Parathyroid adenoma (tissue), 2 donors: ENCODE data around the gene BSND.

Experiments
- H2AFZ ChIP-seq: fragments of 300-600 bp; sonication (generic); one replicate; pipeline ENCODE4 v1.7.0; 2017; ENCODE audit warnings: antibody characterized with exemption, mild to moderate bottlenecking
- H3K27ac ChIP-seq: fragments of 300-600 bp; sonication (generic); one replicate; pipeline ENCODE4 v1.7.0; 2017
- H3K27me3 ChIP-seq: fragments of 300-600 bp; sonication (generic); one replicate; pipeline ENCODE4 v1.7.0; 2017; ENCODE audit warnings: low read length; ENCODE audit not compliant: control insufficient read depth, insufficient read depth
- H3K36me3 ChIP-seq: fragments of 300-600 bp; sonication (generic); one replicate; pipeline ENCODE4 v1.7.0; 2017; ENCODE audit warnings: low read length; ENCODE audit not compliant: control insufficient read depth, insufficient read depth
- H3K4me1 ChIP-seq: fragments of 300-600 bp; sonication (generic); one replicate; pipeline ENCODE4 v1.7.0; 2017; ENCODE audit warnings: control low read depth
- H3K4me2 ChIP-seq: fragments of 300-600 bp; sonication (generic); one replicate; pipeline ENCODE4 v1.7.0; 2017; ENCODE audit warnings: low read length
- H3K4me3 ChIP-seq: fragments of 300-600 bp; sonication (generic); one replicate; pipeline ENCODE4 v1.7.0; 2017; ENCODE audit warnings: low read depth, low read length
- H3K79me2 ChIP-seq: fragments of 300-600 bp; sonication (generic); one replicate; pipeline ENCODE4 v1.7.0; 2017; ENCODE audit warnings: control low read depth
- H3K9ac ChIP-seq: fragments of 300-600 bp; sonication (generic); one replicate; pipeline ENCODE4 v1.7.0; 2017; ENCODE audit warnings: mild to moderate bottlenecking
- H3K9me3 ChIP-seq: fragments of 300-600 bp; sonication (generic); one replicate; pipeline ENCODE4 v1.7.0; 2017; ENCODE audit warnings: low read length; ENCODE audit not compliant: control insufficient read depth
- TF ChIP-seq, protein P1 (sequence below): fragments of 300-600 bp; sonication (generic); IDR thresholded peaks from one replicate; pipeline ENCODE4 v1.7.0; 2017; ENCODE audit warnings: antibody characterized with exemption, mild to moderate bottlenecking
- donor health status: primary hyperparathyroidism.

The BSND gene

GRCh38 chr1:55010194-55010886 is 11.6 kb downstream of the BSND start:
- H3K79me2 ChIP-seq = no peaks in the 10 kb centered on the region
- H3K27ac ChIP-seq = no peak overlapping the region
- no peak overlapping the region for H2AFZ ChIP-seq
- H3K27me3 ChIP-seq = no peaks in the 10 kb centered on the region
- H3K9me3 ChIP-seq = no peaks in the 10 kb centered on the region
- TF ChIP-seq, protein P1, sequence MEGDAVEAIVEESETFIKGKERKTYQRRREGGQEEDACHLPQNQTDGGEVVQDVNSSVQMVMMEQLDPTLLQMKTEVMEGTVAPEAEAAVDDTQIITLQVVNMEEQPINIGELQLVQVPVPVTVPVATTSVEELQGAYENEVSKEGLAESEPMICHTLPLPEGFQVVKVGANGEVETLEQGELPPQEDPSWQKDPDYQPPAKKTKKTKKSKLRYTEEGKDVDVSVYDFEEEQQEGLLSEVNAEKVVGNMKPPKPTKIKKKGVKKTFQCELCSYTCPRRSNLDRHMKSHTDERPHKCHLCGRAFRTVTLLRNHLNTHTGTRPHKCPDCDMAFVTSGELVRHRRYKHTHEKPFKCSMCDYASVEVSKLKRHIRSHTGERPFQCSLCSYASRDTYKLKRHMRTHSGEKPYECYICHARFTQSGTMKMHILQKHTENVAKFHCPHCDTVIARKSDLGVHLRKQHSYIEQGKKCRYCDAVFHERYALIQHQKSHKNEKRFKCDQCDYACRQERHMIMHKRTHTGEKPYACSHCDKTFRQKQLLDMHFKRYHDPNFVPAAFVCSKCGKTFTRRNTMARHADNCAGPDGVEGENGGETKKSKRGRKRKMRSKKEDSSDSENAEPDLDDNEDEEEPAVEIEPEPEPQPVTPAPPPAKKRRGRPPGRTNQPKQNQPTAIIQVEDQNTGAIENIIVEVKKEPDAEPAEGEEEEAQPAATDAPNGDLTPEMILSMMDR = no peak
- H3K4me1 ChIP-seq = no peaks in the 10 kb centered on the region
- no peak overlapping the region for H3K4me2 ChIP-seq
- no peaks in the 10 kb centered on the region for H3K36me3 ChIP-seq
- H3K4me3 ChIP-seq = no peak overlapping the region
- H3K9ac ChIP-seq = no peak overlapping the region

DNA sequence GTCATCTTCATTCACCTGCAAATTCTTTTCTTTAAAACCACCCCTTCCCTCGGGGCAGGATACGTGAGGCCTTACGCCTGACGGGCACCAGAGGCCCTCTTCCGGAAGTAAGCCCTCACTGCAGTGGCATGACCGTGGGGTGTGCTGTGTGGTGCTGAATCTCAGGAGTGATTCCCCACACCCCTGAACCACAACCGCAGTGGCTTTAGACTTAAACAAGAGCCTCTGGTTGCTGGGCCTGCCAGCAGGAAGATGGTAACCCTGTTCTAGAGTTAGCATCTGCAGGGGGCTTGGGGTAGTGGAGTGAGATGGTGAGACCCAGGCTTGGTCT is 12.1 kb downstream of the BSND start:
- Histone ChIP-seq H3K36me3 (no peaks in the 10 kb centered on the region), H3K27ac (no peak overlapping the region), H2AFZ (no peak overlapping the region), H3K4me2 (no peak overlapping the region), H3K4me3 (no peak overlapping the region), H3K4me1 (no peaks in the 10 kb centered on the region), H3K79me2 (no peaks in the 10 kb centered on the region), H3K27me3 (no peaks in the 10 kb centered on the region), H3K9me3 (no peaks in the 10 kb centered on the region), H3K9ac (no peak overlapping the region)
- TF ChIP-seq, protein P1 = no peak

GRCh38 chr1:55012661-55013060 is 13.9 kb downstream of the BSND start:
- TF ChIP-seq, protein P1 = no peak
- Histone ChIP-seq H3K79me2 (no peaks in the 10 kb centered on the region), H3K9ac (no peak overlapping the region), H3K36me3 (no peaks in the 10 kb centered on the region), H2AFZ (no peak overlapping the region), H3K4me2 (no peak overlapping the region), H3K4me1 (no peaks in the 10 kb centered on the region), H3K9me3 (no peaks in the 10 kb centered on the region), H3K27me3 (no peaks in the 10 kb centered on the region), H3K27ac (no peak overlapping the region), H3K4me3 (no peak overlapping the region)

- no peaks in the 10 kb centered on the region for H3K36me3 ChIP-seq
- H3K9ac ChIP-seq = no peak overlapping the region
- H3K27me3 ChIP-seq = no peaks in the 10 kb centered on the region
- H3K4me3 ChIP-seq = no peak overlapping the region
- TF ChIP-seq, protein P1 = no peak
- H2AFZ ChIP-seq = no peak overlapping the region
- H3K79me2 ChIP-seq = no peaks in the 10 kb centered on the region
- H3K27ac ChIP-seq = no peak overlapping the region
- no peaks in the 10 kb centered on the region for H3K4me1 ChIP-seq
- H3K9me3 ChIP-seq = no peaks in the 10 kb centered on the region
- H3K4me2 ChIP-seq = no peak overlapping the region
Measured at GRCh38 chr1:55015123-55015522, 16.4 kb downstream of the BSND start.
